Muscle of leg (tissue), 16 donors: Measurements from ENCODE around the gene UQCRHL. TPM values are rescaled to one million over a fixed set of nuclear protein-coding genes. Genes with fewer than 3 reads are reported as not detected.
A peak's percentile ranks its signal among the peaks of the same experiment; 100 is the strongest.
"Not testable (repeated sequence)": the region's sequence is repeated elsewhere in the genome, so short reads cannot be mapped to it uniquely, and the experiment has no call there.

Source experiments
- DNase-seq: peaks from one replicate; pipeline ENCODE4 v3.0.0; 2013
- H3K27ac ChIP-seq: one replicate; pipeline ENCODE4 v1.5.1; 2013; ENCODE audit warnings: mild to moderate bottlenecking, low read length, control low read depth
- H3K27me3 ChIP-seq: one replicate; pipeline ENCODE4 v1.6.1; 2013; ENCODE audit warnings: low read length; ENCODE audit not compliant: control insufficient read depth, insufficient read depth
- H3K36me3 ChIP-seq: one replicate; pipeline ENCODE4 v1.6.1; 2013; ENCODE audit warnings: low read length; ENCODE audit not compliant: control insufficient read depth, insufficient read depth
- H3K4me1 ChIP-seq: one replicate; pipeline ENCODE4 v1.6.1; 2013; ENCODE audit warnings: low read length; ENCODE audit not compliant: control insufficient read depth, insufficient read depth
- H3K4me3 ChIP-seq: one replicate; pipeline ENCODE4 v1.5.1; 2013; ENCODE audit warnings: low read length, control low read depth
- H3K9me3 ChIP-seq: replicated peaks from 2 replicates; pipeline ENCODE4 v1.6.1; 2013; ENCODE audit warnings: low read depth, low read length; ENCODE audit not compliant: control insufficient read depth
- whole genome bisulfite sequencing: methylation state at CpG from one replicate; pipeline ENCODE4 v1.1.5; 2013; ENCODE audit warnings: missing lambda C conversion rate; ENCODE audit not compliant: insufficient coverage; 5-methylcytosine and 5-hydroxymethylcytosine counted together
- long read RNA-seq, 11 donors: transcript quantifications; one replicate each; lab custom pipeline, GENCODE V29; 2026
- polyA plus RNA-seq, 8 donors: library from polyadenylated mRNA; unstranded; fragments of 120-200 nt; gene quantifications; one replicate each; pipeline versions ENCODE4 v1.2.1 to v1.2.3, GENCODE V29; 2013; ENCODE audit warnings: inconsistent platforms in 1 of 8, low replicate concordance in 1 of 8; ENCODE audit not compliant: insufficient read length in 8 of 8, insufficient read depth in 1 of 8
- total RNA-seq: library from RNA; stranded (reverse); fragments of 120-200 nt; gene quantifications from one replicate; pipeline ENCODE4 v1.2.4, GENCODE V29; 2013

UQCRHL gene
- 8.6 TPM for total RNA-seq
- 1 to 10 TPM in 4 of 8 donors, under 1 TPM in 4; 0.52 to 2.2 (median 1.1) TPM for polyA plus RNA-seq
- long read RNA-seq, donor 1, transcript UQCRHL-201 (1 exons, 2,180 nt) = major isoform, 8 of 8 reads
- long read RNA-seq, donor 1, partial matches to known transcripts = 0 of 8 reads
- long read RNA-seq, donor 1, other reads (novel, unspliced or antisense) = 0 of 8 reads
- long read RNA-seq, donor 2, partial matches to known transcripts = 0 of 1 reads
- long read RNA-seq, donor 2, other reads (novel, unspliced or antisense) = 0 of 1 reads
- long read RNA-seq, donor 3, transcript UQCRHL-201 (1 exons, 2,180 nt) = major isoform, 7 of 7 reads
- long read RNA-seq, donor 3, partial matches to known transcripts = 0 of 7 reads
- long read RNA-seq, donor 3, other reads (novel, unspliced or antisense) = 0 of 7 reads
- long read RNA-seq, donor 4, transcript UQCRHL-201 (1 exons, 2,180 nt) = major isoform, 5 of 5 reads
- long read RNA-seq, donor 4, partial matches to known transcripts = 0 of 5 reads
- long read RNA-seq, donor 4, other reads (novel, unspliced or antisense) = 0 of 5 reads
- long read RNA-seq, donor 5, transcript UQCRHL-201 (1 exons, 2,180 nt) = major isoform, 17 of 17 reads
- long read RNA-seq, donor 5, partial matches to known transcripts = 0 of 17 reads
- long read RNA-seq, donor 5, other reads (novel, unspliced or antisense) = 0 of 17 reads
- long read RNA-seq, donor 6, transcript UQCRHL-201 (1 exons, 2,180 nt) = major isoform, 8 of 8 reads
- long read RNA-seq, donor 6, partial matches to known transcripts = 0 of 8 reads
- long read RNA-seq, donor 6, other reads (novel, unspliced or antisense) = 0 of 8 reads
- long read RNA-seq, donor 7, transcript UQCRHL-201 (1 exons, 2,180 nt) = major isoform, 11 of 11 reads
- long read RNA-seq, donor 7, partial matches to known transcripts = 0 of 11 reads
- long read RNA-seq, donor 7, other reads (novel, unspliced or antisense) = 0 of 11 reads
- long read RNA-seq, donor 8, transcript UQCRHL-201 (1 exons, 2,180 nt) = major isoform, 9 of 9 reads
- long read RNA-seq, donor 8, partial matches to known transcripts = 0 of 9 reads
- long read RNA-seq, donor 8, other reads (novel, unspliced or antisense) = 0 of 9 reads
- long read RNA-seq, donor 9, transcript UQCRHL-201 (1 exons, 2,180 nt) = major isoform, 13 of 13 reads
- long read RNA-seq, donor 9, partial matches to known transcripts = 0 of 13 reads
- long read RNA-seq, donor 9, other reads (novel, unspliced or antisense) = 0 of 13 reads
- long read RNA-seq, donor 10, transcript UQCRHL-201 (1 exons, 2,180 nt) = major isoform, 15 of 15 reads
- long read RNA-seq, donor 10, partial matches to known transcripts = 0 of 15 reads
- long read RNA-seq, donor 10, other reads (novel, unspliced or antisense) = 0 of 15 reads
- long read RNA-seq, donor 11, transcript UQCRHL-201 (1 exons, 2,180 nt) = major isoform, 8 of 8 reads
- long read RNA-seq, donor 11, partial matches to known transcripts = 0 of 8 reads
- long read RNA-seq, donor 11, other reads (novel, unspliced or antisense) = 0 of 8 reads

DNA sequence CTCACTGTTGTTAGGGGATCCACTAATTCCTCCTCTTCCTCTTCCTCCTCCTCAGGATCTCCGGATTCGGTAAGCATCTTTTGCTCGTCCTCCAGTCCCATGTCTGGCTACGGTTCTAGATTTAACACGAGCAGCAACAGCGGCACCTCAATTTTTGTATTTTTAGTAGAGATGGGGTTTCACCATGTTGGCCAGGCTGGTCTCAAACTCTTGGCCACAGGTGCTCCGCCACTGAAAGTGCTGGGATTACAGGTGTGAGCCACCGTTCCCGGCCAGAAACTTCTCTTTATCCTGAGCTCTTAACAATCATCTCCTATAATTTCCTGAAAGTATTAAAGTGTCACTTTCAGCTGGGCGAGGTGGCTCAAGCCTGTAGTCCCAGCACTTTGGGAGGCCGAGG lies at the start of gene UQCRHL:
Gene UQCRHL (minus strand): TSS at position 101 of the 400 bp plus-strand sequence. CDS start 0 bp downstream, at position 101.
- not testable (repeated sequence) for H3K27ac ChIP-seq, H3K9me3 ChIP-seq, H3K4me3 ChIP-seq, H3K4me1 ChIP-seq, H3K36me3 ChIP-seq, DNase-seq, H3K27me3 ChIP-seq
- 73% methylated on average over 3 of the region's 11 CpGs for WGBS

DNA sequence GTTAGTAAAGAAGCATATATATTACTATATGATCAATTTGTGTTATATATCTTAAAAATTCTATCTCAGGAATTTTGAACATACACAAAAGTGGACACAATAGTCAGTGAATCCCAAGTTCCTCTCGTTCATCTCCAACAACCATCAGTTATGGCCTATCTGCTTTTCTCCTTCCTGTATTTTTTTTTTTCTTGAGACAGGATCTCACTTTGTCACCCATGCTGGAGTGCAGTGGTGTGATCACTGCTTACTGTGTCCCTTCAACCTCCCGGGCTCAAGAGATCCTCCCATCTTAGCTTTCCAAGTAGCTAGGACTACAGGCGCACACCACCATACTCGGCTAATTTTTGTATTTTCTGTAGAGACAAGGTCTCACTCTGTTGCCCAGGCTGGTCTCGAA lies 49.4 kb upstream of the UQCRHL start:
- Histone ChIP-seq H3K4me1 (no peaks in the 10 kb centered on the region), H3K4me3 (no peak overlapping the region), H3K9me3 (no peaks in the 10 kb centered on the region), H3K27me3 (no peaks in the 10 kb centered on the region), H3K36me3 (no peaks in the 10 kb centered on the region), H3K27ac (no peak overlapping the region)
- no peak for DNase-seq
- WGBS = 90% methylated on average over 4 of the region's 5 CpGs

GRCh38 chr1:15852828-15853302 lies 45.4 kb upstream of the UQCRHL start:
- no CpG with 5 or more reads among the region's 3 CpGs for WGBS

GRCh38 chr1:15852036-15852827 lies 44.8 kb upstream of the UQCRHL start:
- 80% methylated on average over 1 of the region's 6 CpGs for WGBS
- Histone ChIP-seq H3K4me1 (peaks cover 12% of the 10 kb centered on the region), H3K36me3 (no peaks in the 10 kb centered on the region), H3K27me3 (no peaks in the 10 kb centered on the region), H3K9me3 (no peaks in the 10 kb centered on the region), H3K27ac (peak overlapping the region; percentile 7), H3K4me3 (no peak overlapping the region)
- peak; percentile 56 for DNase-seq

More at GRCh38 chr1:15852828-15853302, 45.4 kb upstream of the UQCRHL start:
- Histone ChIP-seq H3K9me3 (no peaks in the 10 kb centered on the region), H3K4me1 (peaks cover 12% of the 10 kb centered on the region), H3K27me3 (no peaks in the 10 kb centered on the region), H3K36me3 (no peaks in the 10 kb centered on the region), H3K27ac (no peak overlapping the region), H3K4me3 (no peak overlapping the region)
- no peak for DNase-seq

DNA sequence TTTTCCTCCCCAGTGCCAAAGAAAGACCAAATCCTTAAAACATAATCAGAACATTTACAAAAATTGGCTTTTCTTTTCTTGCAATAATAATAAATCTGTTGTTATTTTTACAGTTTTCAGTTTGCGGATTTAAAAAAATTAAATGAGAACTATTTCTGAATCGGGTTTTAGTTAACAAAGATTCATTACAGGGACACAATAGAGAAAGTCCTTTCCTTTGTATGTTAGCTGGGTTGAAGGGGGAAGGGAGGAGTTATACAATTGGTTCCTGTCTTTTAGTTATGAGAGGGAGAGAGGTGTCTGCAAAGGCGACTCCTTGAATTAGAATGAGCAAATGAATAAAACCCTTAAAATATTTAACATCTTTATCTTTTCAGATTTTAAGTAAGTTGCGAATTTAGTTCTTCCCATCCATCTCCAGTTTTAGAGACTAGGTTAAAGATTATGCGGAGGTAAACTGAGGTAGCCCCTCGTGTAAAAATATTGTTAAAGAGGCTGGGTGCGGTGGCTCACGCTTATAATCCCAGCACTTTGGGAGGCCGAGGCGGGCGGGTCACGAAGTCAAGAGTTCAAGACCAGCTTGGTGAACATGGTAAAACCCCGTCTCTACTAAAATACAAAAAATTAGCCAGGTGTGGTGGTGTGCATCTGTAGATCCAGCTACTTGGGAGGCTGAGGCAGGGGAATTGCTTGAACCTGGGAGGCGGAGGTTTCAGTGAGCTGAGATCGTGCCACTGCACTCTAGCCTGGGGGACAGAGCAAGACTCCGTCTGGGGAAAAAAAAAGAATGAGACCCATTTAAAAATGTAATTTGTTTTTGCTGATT lies 44.0 kb upstream of the UQCRHL start:
- Histone ChIP-seq H3K4me1 (peaks cover 18% of the 10 kb centered on the region), H3K36me3 (no peaks in the 10 kb centered on the region), H3K4me3 (no peak overlapping the region), H3K27me3 (no peaks in the 10 kb centered on the region), H3K27ac (peak overlapping the region; percentile 98), H3K9me3 (no peaks in the 10 kb centered on the region)
- no peak for DNase-seq
- 74% methylated on average over 3 of the region's 16 CpGs for WGBS

DNA sequence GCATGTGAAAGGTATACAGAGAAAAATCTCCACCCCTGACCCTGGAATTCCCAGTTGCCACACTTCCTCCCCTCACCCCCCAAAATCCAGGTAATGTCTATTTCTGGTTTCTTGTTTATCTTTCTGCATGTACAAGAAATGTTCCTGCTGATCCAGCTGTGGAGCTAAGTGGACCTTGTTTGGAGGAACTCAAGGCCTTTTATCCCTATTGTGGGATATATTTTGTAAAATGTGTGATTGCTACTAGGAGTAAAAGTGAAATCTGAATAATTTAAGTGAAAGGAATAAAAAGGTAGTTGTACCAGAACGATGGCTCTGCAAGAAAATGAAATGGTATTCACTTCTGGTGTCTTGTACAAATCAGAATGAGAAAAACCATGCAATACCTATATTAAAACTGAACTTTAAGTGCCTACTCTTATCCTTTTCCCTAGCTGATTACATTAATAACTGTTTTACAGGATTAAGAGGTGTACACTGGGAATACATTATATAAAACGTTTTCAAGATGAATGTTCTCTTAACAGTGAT lies 43.1 kb upstream of the UQCRHL start:
- Histone ChIP-seq H3K9me3 (no peaks in the 10 kb centered on the region), H3K27ac (peak overlapping the region; percentile 98), H3K36me3 (no peaks in the 10 kb centered on the region), H3K4me3 (peak overlapping the region; percentile 95), H3K4me1 (peaks cover 21% of the 10 kb centered on the region), H3K27me3 (no peaks in the 10 kb centered on the region)
- DNase-seq = no peak
- WGBS = no CpG with 5 or more reads among the region's 2 CpGs

DNA sequence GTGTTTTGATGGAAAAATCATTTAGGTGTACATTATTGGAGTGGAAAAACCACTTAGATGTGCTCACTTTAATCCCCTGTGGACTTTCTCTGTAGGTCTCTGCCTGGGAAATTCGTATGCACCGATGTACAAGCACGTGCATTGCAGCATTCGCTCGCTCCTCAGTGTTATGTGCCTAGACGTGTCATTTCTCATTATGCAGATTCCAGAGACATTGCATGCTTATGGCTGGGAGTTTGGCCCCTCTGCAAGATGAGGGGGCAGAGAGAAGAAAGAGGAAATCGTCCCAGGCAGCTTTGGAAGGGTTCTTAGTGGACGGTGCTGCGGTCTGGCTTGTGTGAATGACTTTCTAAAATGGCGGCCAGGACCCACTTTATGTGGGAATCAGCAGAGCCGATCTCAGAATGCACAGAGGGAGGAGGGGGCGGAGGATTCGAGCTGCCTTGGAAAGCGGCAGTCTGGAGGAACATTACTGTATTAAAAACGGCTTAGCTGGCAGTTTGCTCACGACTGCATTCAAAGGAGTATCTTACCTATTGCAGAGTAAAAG lies 42.4 kb upstream of the UQCRHL start:
- peaks cover 22% of the 10 kb centered on the region for H3K4me1 ChIP-seq
- H3K9me3 ChIP-seq = no peaks in the 10 kb centered on the region
- DNase-seq = peak; percentile 95
- peak overlapping the region; percentile 95 for H3K4me3 ChIP-seq
- H3K27ac ChIP-seq = peak overlapping the region; percentile 98
- 1% methylated on average over 14 of the region's 16 CpGs for WGBS
- H3K27me3 ChIP-seq = no peaks in the 10 kb centered on the region
- no peaks in the 10 kb centered on the region for H3K36me3 ChIP-seq
